ENCODE measurements around the gene INSR. TPM values are rescaled to one million over a fixed set of nuclear protein-coding genes. Genes with fewer than 3 reads are reported as not detected.

Gene INSR
- total and polyA plus RNA-seq, 4 donors, result 4.8 to 106 (median 39.5) TPM

DNA sequence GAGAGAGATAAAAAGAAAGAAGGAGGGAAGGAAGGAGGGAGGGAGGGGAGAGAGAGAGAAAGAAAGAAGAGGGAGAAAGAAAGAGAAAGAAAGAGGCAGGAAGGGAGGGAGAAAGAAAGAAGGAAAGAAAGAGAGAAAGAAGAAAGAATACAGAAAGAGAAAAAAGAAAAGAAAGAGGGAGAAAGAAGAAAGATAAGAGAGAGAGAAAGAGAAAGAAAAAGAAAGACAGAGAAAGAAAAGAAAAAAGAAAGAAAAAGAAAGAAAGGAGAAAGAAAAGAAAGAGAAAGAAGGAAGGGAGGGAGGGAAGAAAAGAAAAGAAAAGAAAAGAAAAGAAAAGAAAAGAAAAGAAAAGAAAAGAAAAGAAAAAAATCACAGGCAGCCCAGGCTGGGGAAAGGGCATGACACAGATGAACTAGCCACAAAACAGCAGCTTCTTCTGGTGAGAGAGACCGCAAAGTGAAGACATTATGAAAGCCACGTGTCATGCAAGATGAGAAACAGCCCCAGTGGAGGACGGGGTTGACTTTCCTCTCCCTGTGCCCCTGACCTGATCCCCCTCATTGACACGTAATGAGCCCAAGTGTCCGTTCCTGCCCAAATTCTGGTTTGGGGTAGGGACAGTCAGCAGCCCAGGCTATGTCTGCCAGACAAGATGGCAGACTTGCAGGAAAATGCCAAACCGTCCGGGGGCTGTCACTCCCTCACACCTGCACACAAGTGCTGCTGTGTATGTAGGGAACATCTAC lies 102.1 kb downstream of the INSR start:
- Histone ChIP-seq H3K27me3 (ENCODE audit: control insufficient read depth in 1 of 2, insufficient read depth in 2 of 2, low read length in 1 of 2) (no peaks in the 10 kb centered on the region), H3K27ac (ENCODE audit: low read depth in 1 of 2, low read length in 2 of 2) (no peak overlapping the region), H3K9me3 (ENCODE audit: control insufficient read depth, low read length) (no peaks in the 10 kb centered on the region), H3K4me1 (ENCODE audit: control insufficient read depth in 1 of 2, insufficient read depth in 2 of 2, low read length in 2 of 2) (no peaks in the 10 kb centered on the region), H3K4me3 (ENCODE audit: low read length in 2 of 2) (no peak overlapping the region), H3K36me3 (ENCODE audit: control insufficient read depth in 1 of 2, insufficient read depth in 2 of 2, low read length in 1 of 2) (no peaks in the 10 kb centered on the region)
- intact Hi-C loops (cut with DNase I), result no loop called here
- 62 to 68% methylated on average over 7 of the region's 7 CpGs for WGBS, 2 donors
- no peak for DNase-seq
- ATAC-seq (ENCODE audit: low FRiP score), result no peak

DNA sequence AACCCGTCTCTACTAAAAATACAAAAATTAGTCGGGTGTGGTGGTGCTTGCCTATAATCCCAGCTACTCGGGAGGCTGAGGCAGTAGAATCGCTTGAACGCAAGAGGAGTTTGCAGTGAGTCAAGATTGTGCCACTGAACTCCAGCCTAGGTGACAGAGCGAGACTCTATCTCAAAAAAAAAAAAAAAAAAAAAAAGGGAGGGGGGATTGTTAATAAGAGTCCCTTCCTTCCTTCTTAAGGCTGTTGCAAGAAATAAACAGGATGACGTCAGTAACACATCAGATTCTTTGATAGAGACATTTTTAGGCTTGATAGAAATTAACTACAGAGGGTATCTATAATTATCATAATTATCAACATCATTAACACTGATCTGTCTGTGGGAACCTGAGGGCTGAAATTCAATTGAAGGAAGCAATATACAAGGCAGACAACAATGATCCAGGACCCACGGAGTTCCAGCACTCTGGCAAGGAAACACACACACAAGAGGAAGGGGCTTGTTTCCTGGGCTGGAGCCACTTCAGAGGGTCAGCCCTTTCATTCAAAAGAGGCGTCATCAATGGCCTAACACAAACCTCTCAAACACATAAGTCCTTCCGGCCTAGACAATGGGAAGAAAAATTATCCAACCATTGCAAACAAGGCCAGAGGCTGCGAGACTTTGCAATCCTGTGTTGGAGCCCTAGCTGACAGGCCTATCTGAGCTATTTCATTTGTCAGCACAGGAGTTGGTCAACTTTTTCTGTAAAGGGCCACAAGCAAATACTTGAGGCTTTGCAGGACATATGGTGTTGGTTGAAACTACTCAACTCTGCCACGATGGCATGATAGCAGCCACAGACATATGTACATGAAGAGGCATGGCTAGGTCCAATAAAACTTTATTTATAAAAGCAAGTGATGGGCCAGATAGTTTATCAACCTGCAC lies 105.2 kb downstream of the INSR start:
- Histone ChIP-seq H3K36me3 (ENCODE audit: control insufficient read depth in 1 of 2, insufficient read depth in 2 of 2, low read length in 1 of 2) (no peaks in the 10 kb centered on the region), H3K4me3 (ENCODE audit: low read length in 2 of 2) (no peak overlapping the region), H3K27ac (ENCODE audit: low read depth in 1 of 2, low read length in 2 of 2) (no peak overlapping the region), H3K4me1 (ENCODE audit: control insufficient read depth in 1 of 2, insufficient read depth in 2 of 2, low read length in 2 of 2) (no peaks in the 10 kb centered on the region), H3K27me3 (ENCODE audit: control insufficient read depth in 1 of 2, insufficient read depth in 2 of 2, low read length in 1 of 2) (no peaks in the 10 kb centered on the region), H3K9me3 (ENCODE audit: control insufficient read depth, low read length) (no peaks in the 10 kb centered on the region)
- ATAC-seq (ENCODE audit: low FRiP score) (peak; percentile 33), DNase-seq (no peak)
- WGBS, 2 donors, result 87 to 91% methylated on average over 12 of the region's 12 CpGs
- intact Hi-C loops (cut with DNase I), result no loop called here

DNA sequence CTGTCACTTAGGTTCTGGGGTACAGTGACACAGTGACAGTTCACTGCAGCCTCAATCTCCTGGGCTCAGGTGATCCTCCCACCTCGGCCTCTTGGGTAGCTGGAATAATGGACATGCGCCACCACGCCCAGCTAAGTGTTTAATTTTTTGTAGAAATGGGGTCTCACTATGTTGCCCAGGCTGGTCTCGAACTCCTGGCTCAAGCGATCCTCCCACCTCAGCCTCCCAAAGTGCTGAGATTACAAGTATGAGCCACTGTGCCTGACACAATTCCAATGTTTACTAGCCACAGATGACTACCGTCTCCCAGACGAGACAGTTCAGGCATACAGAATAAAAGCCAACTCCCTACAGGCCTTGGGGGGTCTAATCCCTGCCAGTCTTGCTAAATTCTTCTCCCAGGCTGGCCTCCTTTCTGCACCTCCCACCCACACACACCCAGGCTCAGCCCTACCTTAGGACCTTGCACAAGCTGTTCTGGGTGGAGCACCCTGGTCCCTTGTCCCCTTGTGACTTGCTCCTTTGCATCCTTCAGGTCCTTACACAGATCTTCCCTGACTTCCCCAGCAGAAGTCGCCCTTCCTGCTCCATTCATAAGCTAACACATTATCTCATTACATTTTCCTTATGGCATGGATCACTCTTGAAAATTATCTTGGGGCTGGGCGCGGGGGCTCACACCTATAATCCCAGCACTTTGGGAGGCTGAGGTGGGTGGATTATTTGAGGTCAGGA lies 106.4 kb downstream of the INSR start:
- WGBS, 2 donors, result 83 to 90% methylated on average over 10 of the region's 10 CpGs
- no peaks in the 10 kb centered on the region for H3K9me3 ChIP-seq (ENCODE audit: control insufficient read depth, low read length)
- H3K4me1 ChIP-seq (ENCODE audit: control insufficient read depth in 1 of 2, insufficient read depth in 2 of 2, low read length in 2 of 2), result no peaks in the 10 kb centered on the region
- DNase-seq (no peak), ATAC-seq (ENCODE audit: low FRiP score) (no peak)
- H3K27ac ChIP-seq (ENCODE audit: low read depth in 1 of 2, low read length in 2 of 2), result no peak overlapping the region
- peaks cover 0 to 6% of the 10 kb centered on the region in 2 donors for H3K36me3 ChIP-seq (ENCODE audit: control insufficient read depth in 1 of 2, insufficient read depth in 2 of 2, low read length in 1 of 2)
- H3K4me3 ChIP-seq (ENCODE audit: low read length in 2 of 2), result no peak overlapping the region
- intact Hi-C loops (cut with DNase I), result no loop called here
- no peaks in the 10 kb centered on the region for H3K27me3 ChIP-seq (ENCODE audit: control insufficient read depth in 1 of 2, insufficient read depth in 2 of 2, low read length in 1 of 2)

DNA sequence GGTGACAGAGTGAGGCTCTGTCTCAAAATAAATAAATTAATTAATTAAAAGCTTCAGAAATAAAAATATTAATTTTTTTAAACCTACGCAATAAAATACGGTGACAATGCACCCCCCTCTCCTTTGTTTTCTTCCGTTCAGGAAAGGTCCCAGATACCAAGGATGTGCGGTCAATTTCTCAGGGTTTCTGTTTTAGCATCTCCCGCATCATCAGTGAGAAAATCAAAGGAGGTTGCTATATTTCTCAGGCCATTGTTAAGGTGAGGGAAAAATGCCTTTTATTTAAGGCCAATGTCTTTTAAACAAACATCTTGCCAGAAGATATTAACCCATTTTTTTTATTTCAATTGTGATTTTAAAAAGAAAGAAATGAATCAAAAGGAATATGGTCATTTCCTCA lies 111.7 kb downstream of the INSR start:
- Histone ChIP-seq H3K4me3 (ENCODE audit: low read length in 2 of 2) (no peak overlapping the region), H3K36me3 (ENCODE audit: control insufficient read depth in 1 of 2, insufficient read depth in 2 of 2, low read length in 1 of 2) (peaks cover 0 to 8% of the 10 kb centered on the region in 2 donors), H3K9me3 (ENCODE audit: control insufficient read depth, low read length) (no peaks in the 10 kb centered on the region), H3K27ac (ENCODE audit: low read depth in 1 of 2, low read length in 2 of 2) (no peak overlapping the region), H3K27me3 (ENCODE audit: control insufficient read depth in 1 of 2, insufficient read depth in 2 of 2, low read length in 1 of 2) (no peaks in the 10 kb centered on the region), H3K4me1 (ENCODE audit: control insufficient read depth in 1 of 2, insufficient read depth in 2 of 2, low read length in 2 of 2) (no peaks in the 10 kb centered on the region)
- intact Hi-C loops (cut with DNase I), result no loop called here
- ATAC-seq (ENCODE audit: low FRiP score), result no peak
- DNase-seq, result no peak
- WGBS, 2 donors, result 86 to 93% methylated on average over 5 of the region's 5 CpGs

DNA sequence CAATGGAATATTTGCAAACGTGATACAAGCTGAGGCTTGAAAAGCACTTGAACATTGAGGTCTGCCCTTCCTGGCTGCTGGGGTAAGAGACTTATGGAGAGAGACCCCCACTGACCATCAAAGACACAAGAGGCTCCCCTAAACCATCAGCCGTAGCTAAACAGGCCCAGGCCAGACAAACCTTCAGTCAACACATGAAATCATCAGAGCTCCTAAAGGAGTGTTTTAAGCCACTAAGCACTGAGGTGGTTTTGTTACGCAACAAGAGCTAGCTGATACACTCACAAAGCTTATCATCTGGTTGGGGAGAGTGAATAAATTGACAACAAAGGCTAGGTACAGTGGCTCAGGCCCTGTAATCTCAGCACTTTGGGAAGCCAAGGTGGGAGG lies 114.3 kb downstream of the INSR start:
- Histone ChIP-seq H3K4me3 (ENCODE audit: low read length in 2 of 2) (no peak overlapping the region), H3K27me3 (ENCODE audit: control insufficient read depth in 1 of 2, insufficient read depth in 2 of 2, low read length in 1 of 2) (no peaks in the 10 kb centered on the region), H3K4me1 (ENCODE audit: control insufficient read depth in 1 of 2, insufficient read depth in 2 of 2, low read length in 2 of 2) (no peaks in the 10 kb centered on the region), H3K36me3 (ENCODE audit: control insufficient read depth in 1 of 2, insufficient read depth in 2 of 2, low read length in 1 of 2) (peaks cover 0 to 8% of the 10 kb centered on the region in 2 donors), H3K27ac (ENCODE audit: low read depth in 1 of 2, low read length in 2 of 2) (no peak overlapping the region), H3K9me3 (ENCODE audit: control insufficient read depth, low read length) (no peaks in the 10 kb centered on the region)
- DNase-seq (no peak), ATAC-seq (ENCODE audit: low FRiP score) (no peak)
- 69 to 88% methylated on average over 3 of the region's 3 CpGs for WGBS, 2 donors
- intact Hi-C loops (cut with DNase I), result no loop called here

DNA sequence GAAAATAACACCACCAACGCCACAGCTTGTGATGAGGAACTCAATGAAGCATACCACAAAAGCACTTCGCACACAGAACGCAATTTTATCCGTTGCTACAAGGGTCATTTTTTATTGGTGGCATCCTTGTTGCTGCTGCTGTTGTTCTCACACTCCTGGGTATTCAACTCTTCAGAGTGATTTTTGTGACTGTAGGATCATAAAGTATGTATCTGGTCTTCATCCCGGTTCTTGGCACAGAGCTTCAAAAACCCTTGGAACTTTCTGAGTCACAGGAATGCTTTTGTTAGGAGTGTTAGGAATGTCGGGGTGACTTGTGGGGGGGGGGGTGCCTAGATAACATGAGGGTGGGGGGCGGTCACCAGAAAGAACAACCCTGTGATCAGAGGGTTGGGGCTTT lies 116.3 kb downstream of the INSR start:
- DNase-seq (no peak), ATAC-seq (ENCODE audit: low FRiP score) (no peak)
- Histone ChIP-seq H3K27ac (ENCODE audit: low read depth in 1 of 2, low read length in 2 of 2) (no peak overlapping the region), H3K4me1 (ENCODE audit: control insufficient read depth in 1 of 2, insufficient read depth in 2 of 2, low read length in 2 of 2) (no peaks in the 10 kb centered on the region), H3K4me3 (ENCODE audit: low read length in 2 of 2) (no peak overlapping the region), H3K36me3 (ENCODE audit: control insufficient read depth in 1 of 2, insufficient read depth in 2 of 2, low read length in 1 of 2) (peaks cover 0 to 2% of the 10 kb centered on the region in 2 donors), H3K27me3 (ENCODE audit: control insufficient read depth in 1 of 2, insufficient read depth in 2 of 2, low read length in 1 of 2) (no peaks in the 10 kb centered on the region), H3K9me3 (ENCODE audit: control insufficient read depth, low read length) (no peaks in the 10 kb centered on the region)
- intact Hi-C loops (cut with DNase I), result no loop called here
- 53 to 62% methylated on average over 7 of the region's 7 CpGs for WGBS, 2 donors

DNA sequence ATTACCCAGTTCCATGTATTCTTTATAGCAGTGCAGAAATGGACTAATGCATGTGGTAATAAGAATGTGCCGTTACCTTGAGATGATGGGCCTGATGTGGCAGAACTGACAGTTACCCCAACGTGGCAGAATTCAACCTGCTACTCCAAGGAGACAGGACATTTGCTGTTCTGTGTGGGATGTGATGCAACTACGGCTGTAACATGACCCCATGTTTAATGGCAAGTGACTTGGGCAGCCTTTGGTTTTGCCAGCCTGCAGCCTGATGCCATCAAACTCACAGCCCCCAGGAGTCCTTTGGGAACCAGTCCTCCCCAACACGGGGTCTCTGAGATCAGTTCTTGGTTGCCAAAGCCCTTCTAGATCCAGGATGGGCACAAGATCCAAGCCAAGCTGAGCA lies 117.4 kb downstream of the INSR start:
- intact Hi-C loops (cut with DNase I), result no loop called here
- Histone ChIP-seq H3K9me3 (ENCODE audit: control insufficient read depth, low read length) (no peaks in the 10 kb centered on the region), H3K27me3 (ENCODE audit: control insufficient read depth in 1 of 2, insufficient read depth in 2 of 2, low read length in 1 of 2) (no peaks in the 10 kb centered on the region), H3K4me3 (ENCODE audit: low read length in 2 of 2) (no peak overlapping the region), H3K4me1 (ENCODE audit: control insufficient read depth in 1 of 2, insufficient read depth in 2 of 2, low read length in 2 of 2) (no peaks in the 10 kb centered on the region), H3K36me3 (ENCODE audit: control insufficient read depth in 1 of 2, insufficient read depth in 2 of 2, low read length in 1 of 2) (peaks cover 0 to 2% of the 10 kb centered on the region in 2 donors), H3K27ac (ENCODE audit: low read depth in 1 of 2, low read length in 2 of 2) (no peak overlapping the region)
- ATAC-seq (ENCODE audit: low FRiP score) (no peak), DNase-seq (no peak)
- WGBS, 2 donors, result 89 to 90% methylated on average over 4 of the region's 4 CpGs

DNA sequence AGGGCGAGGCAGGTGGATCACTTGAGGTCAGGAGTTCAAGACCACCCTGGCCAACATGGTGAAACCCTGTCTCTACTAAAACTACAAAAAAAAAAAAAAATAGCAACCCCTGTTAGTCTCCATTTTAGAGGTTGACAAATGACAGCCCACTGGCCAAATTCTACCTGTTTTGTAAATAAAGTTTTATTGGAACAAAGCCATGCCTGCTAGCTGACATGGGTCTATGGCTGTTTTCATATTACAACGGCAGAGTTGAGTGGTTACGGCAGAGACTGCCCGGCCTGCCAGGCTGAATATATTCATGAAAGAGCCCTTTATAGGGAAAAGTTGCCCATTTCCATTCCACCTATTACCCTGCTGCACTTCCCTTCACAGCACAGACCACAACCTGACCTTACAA lies 121.4 kb downstream of the INSR start:
- no peaks in the 10 kb centered on the region for H3K4me1 ChIP-seq (ENCODE audit: control insufficient read depth in 1 of 2, insufficient read depth in 2 of 2, low read length in 2 of 2)
- no peak overlapping the region for H3K27ac ChIP-seq (ENCODE audit: low read depth in 1 of 2, low read length in 2 of 2)
- no peak for ATAC-seq (ENCODE audit: low FRiP score)
- intact Hi-C loops (cut with DNase I), result no loop called here
- H3K27me3 ChIP-seq (ENCODE audit: control insufficient read depth in 1 of 2, insufficient read depth in 2 of 2, low read length in 1 of 2), result no peaks in the 10 kb centered on the region
- no peak for DNase-seq
- H3K36me3 ChIP-seq (ENCODE audit: control insufficient read depth in 1 of 2, insufficient read depth in 2 of 2, low read length in 1 of 2), result peaks cover 10 to 14% of the 10 kb centered on the region in 2 donors
- no peaks in the 10 kb centered on the region for H3K9me3 ChIP-seq (ENCODE audit: control insufficient read depth, low read length)
- 94 to 95% methylated on average over 4 of the region's 4 CpGs for WGBS, 2 donors
- H3K4me3 ChIP-seq (ENCODE audit: low read length in 2 of 2), result no peak overlapping the region

All from aorta (tissue), 5 donors.